ENCODE results near the gene ECD. TPM values are rescaled to one million over a fixed set of nuclear protein-coding genes. Genes with fewer than 3 reads are reported as not detected.

The ECD gene
- total RNA-seq, 1 experiment from 2014 or later: 25.4 TPM

- no peaks in the 10 kb centered on the region for H3K36me3 ChIP-seq (ENCODE audit: control insufficient read depth in 1 of 2, insufficient read depth in 2 of 2, low read length in 2 of 2)
- H2AFZ ChIP-seq (ENCODE audit: low read depth, low read length, poor library complexity, severe bottlenecking): no peak overlapping the region
- no TSS peak for BruUV-seq (replicated peaks)
- H3K79me2 ChIP-seq (ENCODE audit: insufficient read depth, low read length): no peaks in the 10 kb centered on the region
- H3K9me2 ChIP-seq (ENCODE audit: insufficient read depth): no peaks in the 10 kb centered on the region
- intact Hi-C loops (cut with micrococcal nuclease): no loop called here
- H3K27me3 ChIP-seq (ENCODE audit: insufficient read depth, low read length): no peaks in the 10 kb centered on the region
- ChIA-PET POLR2A (no interaction called here), CTCF (no interaction called here), RAD21 (ENCODE audit: low non-redundant PET in 1 of 2, low total read pairs in 2 of 2, uncharacterized antibody in 2 of 2, unreplicated experiment in 2 of 2) (no interaction called here)
- no peak overlapping the region for H3K27ac ChIP-seq (ENCODE audit: low read depth, low read length)
- no peak for TF ChIP-seq FOSL1 (IDR thresholded peaks at IDR 0.05; ENCODE audit: low read depth)
- TF ChIP-seq RAD21 (IDR thresholded peaks at IDR 0.05; ENCODE audit: low read depth): no peak
- no peak for TF ChIP-seq TCF7L2 (IDR thresholded peaks at IDR 0.05; ENCODE audit: borderline replicate concordance, extremely low read depth, insufficient read depth, insufficient read length)
- no peak for TF ChIP-seq REST (IDR thresholded peaks at IDR 0.05; ENCODE audit: low read depth)
- TF ChIP-seq MAX (IDR thresholded peaks at IDR 0.05): no peak
- H3K4me3 ChIP-seq (replicated peaks in 1 of 2; ENCODE audit: low read depth in 1 of 2, low read length in 2 of 2): no peak overlapping the region
- no peak for DNase-seq (ENCODE audit: low read depth, low spot score)
- no peak overlapping the region for H3K4me2 ChIP-seq (ENCODE audit: low read length)
- no peaks in the 10 kb centered on the region for H3K4me1 ChIP-seq (ENCODE audit: control insufficient read depth in 1 of 2, insufficient read depth in 2 of 2, low read length in 2 of 2)
- H3K9ac ChIP-seq (ENCODE audit: low read length): no peak overlapping the region
- H4K20me1 ChIP-seq (ENCODE audit: insufficient read depth): no peaks in the 10 kb centered on the region
- no peaks in the 10 kb centered on the region for H3K9me3 ChIP-seq (ENCODE audit: control insufficient read depth in 1 of 2, insufficient read depth in 1 of 2, low read depth in 1 of 2, low read length in 2 of 2)
- ATAC-seq: no peak
Observed at GRCh38 chr10:73210395-73211105, 42.7 kb upstream of the ECD start.

Measured in HCT116 (cell line).